ENCODE results near the gene SCAMP2. TPM values are rescaled to one million over a fixed set of nuclear protein-coding genes. Genes with fewer than 3 reads are reported as not detected.
"Not testable (repeated sequence)": the region's sequence is repeated elsewhere in the genome, so short reads cannot be mapped to it uniquely, and the experiment has no call there.

The SCAMP2 gene
- total and polyA plus RNA-seq, 4 donors: 16.0 to 69.4 (median 45.4) TPM

- peaks cover 22% of the 10 kb centered on the region for H3K4me1 ChIP-seq (ENCODE audit: control insufficient read depth, insufficient read depth, low read length)
- no peaks in the 10 kb centered on the region for H3K27me3 ChIP-seq (ENCODE audit: control insufficient read depth, insufficient read depth, low read length)
- DNase-seq (ENCODE audit: low read depth in 4 of 6, low spot score in 6 of 6): no peak
- no CpG with 5 or more reads among the region's 2 CpGs for WGBS (ENCODE audit: insufficient coverage)
- H3K27ac ChIP-seq (ENCODE audit: low read depth, low read length): no peak overlapping the region
- peaks cover 46% of the 10 kb centered on the region for H3K36me3 ChIP-seq (ENCODE audit: control insufficient read depth, insufficient read depth, low read length)
- H3K4me3 ChIP-seq (ENCODE audit: low read depth, low read length): no peak overlapping the region
- H3K9me3 ChIP-seq (ENCODE audit: control insufficient read depth, insufficient read depth, low read length): no peaks in the 10 kb centered on the region
Measured at GRCh38 chr15:74892931-74893330, 19.8 kb upstream of the SCAMP2 start.

GRCh38 chr15:74892313-74892712, 19.1 kb upstream of the SCAMP2 start:
- Histone ChIP-seq H3K36me3 (ENCODE audit: control insufficient read depth, insufficient read depth, low read length) (peaks cover 41% of the 10 kb centered on the region), H3K27me3 (ENCODE audit: control insufficient read depth, insufficient read depth, low read length) (no peaks in the 10 kb centered on the region), H3K27ac (ENCODE audit: low read depth, low read length) (no peak overlapping the region), H3K4me3 (ENCODE audit: low read depth, low read length) (no peak overlapping the region), H3K4me1 (ENCODE audit: control insufficient read depth, insufficient read depth, low read length) (peaks cover 22% of the 10 kb centered on the region), H3K9me3 (ENCODE audit: control insufficient read depth, insufficient read depth, low read length) (no peaks in the 10 kb centered on the region)
- WGBS (ENCODE audit: insufficient coverage): 86% methylated on average over 1 of the region's 3 CpGs
- DNase-seq (ENCODE audit: low read depth in 4 of 6, low spot score in 6 of 6): no peak

- WGBS (ENCODE audit: insufficient coverage): 94% methylated on average over 2 of the region's 3 CpGs
- Histone ChIP-seq H3K36me3 (ENCODE audit: control insufficient read depth, insufficient read depth, low read length) (peaks cover 35% of the 10 kb centered on the region), H3K27ac (ENCODE audit: low read depth, low read length) (no peak overlapping the region), H3K27me3 (ENCODE audit: control insufficient read depth, insufficient read depth, low read length) (no peaks in the 10 kb centered on the region), H3K4me3 (ENCODE audit: low read depth, low read length) (no peak overlapping the region), H3K9me3 (ENCODE audit: control insufficient read depth, insufficient read depth, low read length) (no peaks in the 10 kb centered on the region), H3K4me1 (ENCODE audit: control insufficient read depth, insufficient read depth, low read length) (peaks cover 22% of the 10 kb centered on the region)
- DNase-seq (ENCODE audit: low read depth in 4 of 6, low spot score in 6 of 6): no peak
Measured at GRCh38 chr15:74891469-74891868, 18.3 kb upstream of the SCAMP2 start.

GRCh38 chr15:74890665-74890960, 17.4 kb upstream of the SCAMP2 start:
- Histone ChIP-seq H3K4me3 (ENCODE audit: low read depth, low read length) (peak overlapping the region; percentile 95), H3K27ac (ENCODE audit: low read depth, low read length) (no peak overlapping the region), H3K36me3 (ENCODE audit: control insufficient read depth, insufficient read depth, low read length) (peaks cover 29% of the 10 kb centered on the region), H3K4me1 (ENCODE audit: control insufficient read depth, insufficient read depth, low read length) (peaks cover 22% of the 10 kb centered on the region), H3K27me3 (ENCODE audit: control insufficient read depth, insufficient read depth, low read length) (no peaks in the 10 kb centered on the region), H3K9me3 (ENCODE audit: control insufficient read depth, insufficient read depth, low read length) (no peaks in the 10 kb centered on the region)
- DNase-seq (ENCODE audit: low read depth in 4 of 6, low spot score in 6 of 6): no peak
- 0% methylated on average over 1 of the region's 1 CpG for WGBS (ENCODE audit: insufficient coverage)

- Histone ChIP-seq H3K4me3 (ENCODE audit: low read depth, low read length) (peak within 1 kb of the TSS; percentile 95), H3K27ac (ENCODE audit: low read depth, low read length) (peak within 1 kb of the TSS; percentile 78), H3K36me3 (ENCODE audit: control insufficient read depth, insufficient read depth, low read length) (peaks cover 29% of the 10 kb centered on the region), H3K9me3 (ENCODE audit: control insufficient read depth, insufficient read depth, low read length) (no peaks in the 10 kb centered on the region), H3K4me1 (ENCODE audit: control insufficient read depth, insufficient read depth, low read length) (peaks cover 22% of the 10 kb centered on the region), H3K27me3 (ENCODE audit: control insufficient read depth, insufficient read depth, low read length) (no peaks in the 10 kb centered on the region)
- under 1% methylated on average over 47 of the region's 47 CpGs for WGBS (ENCODE audit: insufficient coverage)
- peak; percentile 73 to 97 (median 82) for DNase-seq (ENCODE audit: low read depth in 4 of 6, low spot score in 6 of 6)
Measured at GRCh38 chr15:74889883-74890664, 16.9 kb upstream of the SCAMP2 start, which contains the start of gene MPI. TSS of gene MPI (plus strand) at chr15:74890042. CDS start at chr15:74890074, 32 bp downstream.

- H3K9me3 ChIP-seq (ENCODE audit: control insufficient read depth, insufficient read depth, low read length): no peaks in the 10 kb centered on the region
- H3K4me3 ChIP-seq (ENCODE audit: low read depth, low read length): peak overlapping the region; percentile 95
- peaks cover 22% of the 10 kb centered on the region for H3K4me1 ChIP-seq (ENCODE audit: control insufficient read depth, insufficient read depth, low read length)
- 17% methylated on average over 8 of the region's 8 CpGs for WGBS (ENCODE audit: insufficient coverage)
- peak in 2 of 6 donors; percentile 75 to 86 for DNase-seq (ENCODE audit: low read depth in 4 of 6, low spot score in 6 of 6)
- no peaks in the 10 kb centered on the region for H3K27me3 ChIP-seq (ENCODE audit: control insufficient read depth, insufficient read depth, low read length)
- peak overlapping the region; percentile 78 for H3K27ac ChIP-seq (ENCODE audit: low read depth, low read length)
- peaks cover 29% of the 10 kb centered on the region for H3K36me3 ChIP-seq (ENCODE audit: control insufficient read depth, insufficient read depth, low read length)
Measured at GRCh38 chr15:74889390-74889882, 16.3 kb upstream of the SCAMP2 start.

DNA sequence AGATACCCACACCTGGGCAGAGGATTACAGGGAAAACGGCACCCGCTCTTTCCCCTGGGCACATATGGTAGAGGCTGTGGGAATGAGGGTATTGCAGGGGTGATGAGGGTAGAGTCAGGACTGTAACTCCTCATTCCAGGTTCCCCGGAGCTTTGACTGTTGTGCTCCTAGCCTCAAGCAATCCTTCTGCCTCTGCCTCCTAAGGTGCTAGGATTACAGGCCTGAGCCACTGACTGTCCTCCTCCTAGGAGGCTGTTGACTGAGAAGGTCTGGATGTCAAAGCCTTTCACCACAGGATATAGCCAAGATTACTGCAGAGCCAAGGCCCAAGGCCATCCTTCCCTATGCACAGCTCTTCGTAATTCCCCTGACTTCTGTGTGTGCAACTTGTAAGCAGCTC, 15.6 kb upstream of the SCAMP2 start:
- no peak for DNase-seq (ENCODE audit: low read depth in 4 of 6, low spot score in 6 of 6)
- no peaks in the 10 kb centered on the region for H3K9me3 ChIP-seq (ENCODE audit: control insufficient read depth, insufficient read depth, low read length)
- peaks cover 22% of the 10 kb centered on the region for H3K4me1 ChIP-seq (ENCODE audit: control insufficient read depth, insufficient read depth, low read length)
- 97% methylated on average over 3 of the region's 4 CpGs for WGBS (ENCODE audit: insufficient coverage)
- H3K27me3 ChIP-seq (ENCODE audit: control insufficient read depth, insufficient read depth, low read length): no peaks in the 10 kb centered on the region
- H3K27ac ChIP-seq (ENCODE audit: low read depth, low read length): peak overlapping the region; percentile 78
- H3K36me3 ChIP-seq (ENCODE audit: control insufficient read depth, insufficient read depth, low read length): peaks cover 29% of the 10 kb centered on the region
- H3K4me3 ChIP-seq (ENCODE audit: low read depth, low read length): no peak overlapping the region

DNA sequence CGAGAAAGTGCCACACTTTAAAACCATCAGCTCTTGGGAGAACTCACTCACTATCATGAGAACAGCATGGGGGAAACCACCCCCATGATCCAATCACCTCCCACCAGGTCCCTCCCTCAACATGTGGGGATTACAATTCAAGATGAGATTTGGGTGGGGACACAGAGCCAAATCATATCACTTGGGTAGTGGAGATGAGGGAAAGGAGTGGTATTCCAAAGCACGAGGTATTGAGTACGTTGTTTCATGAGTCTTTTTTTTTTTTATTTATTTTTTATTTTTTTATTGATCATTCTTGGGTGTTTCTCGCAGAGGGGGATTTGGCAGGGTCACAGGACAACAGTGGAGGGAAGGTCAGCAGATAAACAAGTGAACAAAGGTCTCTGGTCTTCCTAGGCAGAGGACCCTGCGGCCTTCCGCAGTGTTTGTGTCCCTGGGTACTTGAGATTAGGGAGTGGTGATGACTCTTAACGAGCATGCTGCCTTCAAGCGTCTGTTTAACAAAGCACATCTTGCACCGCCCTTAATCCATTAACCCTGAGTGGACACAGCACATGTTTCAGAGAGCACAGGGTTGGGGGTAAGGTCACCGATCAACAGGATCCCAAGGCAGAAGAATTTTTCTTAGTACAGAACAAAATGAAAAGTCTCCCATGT, 14.5 kb upstream of the SCAMP2 start:
- H3K27ac ChIP-seq (ENCODE audit: low read depth, low read length); H3K9me3 ChIP-seq (ENCODE audit: control insufficient read depth, insufficient read depth, low read length); DNase-seq (ENCODE audit: low read depth in 4 of 6, low spot score in 6 of 6); H3K27me3 ChIP-seq (ENCODE audit: control insufficient read depth, insufficient read depth, low read length); H3K4me3 ChIP-seq (ENCODE audit: low read depth, low read length): not testable (repeated sequence)
- Histone ChIP-seq H3K36me3 (ENCODE audit: control insufficient read depth, insufficient read depth, low read length) (peaks cover 19% of the 10 kb centered on the region), H3K4me1 (ENCODE audit: control insufficient read depth, insufficient read depth, low read length) (peaks cover 22% of the 10 kb centered on the region)
- no CpG with 5 or more reads among the region's 10 CpGs for WGBS (ENCODE audit: insufficient coverage)

DNA sequence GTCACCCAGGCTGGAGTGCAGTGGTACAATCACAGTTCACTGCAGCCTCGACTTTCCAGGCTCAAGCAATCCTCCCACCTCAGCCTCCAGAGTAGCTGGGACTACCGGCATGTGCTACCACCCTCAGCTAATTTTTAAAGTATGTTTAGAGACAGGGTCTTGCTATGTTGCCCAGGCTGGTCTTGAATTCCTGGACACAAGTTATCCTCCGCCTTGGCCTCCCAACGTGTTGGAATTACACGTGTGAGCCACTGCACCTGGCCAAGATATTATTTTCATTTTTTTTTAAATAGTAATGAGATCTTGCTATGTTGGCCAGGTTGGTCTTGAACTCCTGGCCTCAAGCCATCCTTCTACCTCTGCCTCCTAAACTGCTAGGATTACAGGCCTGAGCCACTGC, 12.3 kb upstream of the SCAMP2 start:
- H3K27me3 ChIP-seq (ENCODE audit: control insufficient read depth, insufficient read depth, low read length): no peaks in the 10 kb centered on the region
- no peak overlapping the region for H3K27ac ChIP-seq (ENCODE audit: low read depth, low read length)
- peaks cover 2% of the 10 kb centered on the region for H3K36me3 ChIP-seq (ENCODE audit: control insufficient read depth, insufficient read depth, low read length)
- H3K4me1 ChIP-seq (ENCODE audit: control insufficient read depth, insufficient read depth, low read length): peaks cover 16% of the 10 kb centered on the region
- WGBS (ENCODE audit: insufficient coverage): 80% methylated on average over 1 of the region's 5 CpGs
- DNase-seq (ENCODE audit: low read depth in 4 of 6, low spot score in 6 of 6): no peak
- no peaks in the 10 kb centered on the region for H3K9me3 ChIP-seq (ENCODE audit: control insufficient read depth, insufficient read depth, low read length)
- no peak overlapping the region for H3K4me3 ChIP-seq (ENCODE audit: low read depth, low read length)

All from spinal cord (tissue), 10 donors.